Fibroblast of pulmonary artery (primary cell): Measurements from ENCODE around the gene VDAC2.

Experiments
- DNase-seq: peaks from one replicate; pipeline ENCODE4 v3.0.0-alpha.2; 2010; ENCODE audit warnings: low read depth
- H3K4me3 ChIP-seq: replicated peaks from 2 replicates; pipeline ENCODE4 v1.5.1; 2011; ENCODE audit warnings: low read depth, mild to moderate bottlenecking, control low read depth, low read length, moderate library complexity
- CTCF ChIP-seq: IDR thresholded peaks from 2 replicates; pipeline ENCODE4 v1.5.1; 2011; ENCODE audit warnings: mild to moderate bottlenecking, control low read depth, low read length, inconsistent platforms; ENCODE audit errors: missing control alignments

VDAC2 gene

GRCh38 chr10:75254739-75255138 lies 44.1 kb downstream of the VDAC2 start:
- H3K4me3 ChIP-seq = no peak overlapping the region
- no peak for DNase-seq
- TF ChIP-seq CTCF = no peak

DNA sequence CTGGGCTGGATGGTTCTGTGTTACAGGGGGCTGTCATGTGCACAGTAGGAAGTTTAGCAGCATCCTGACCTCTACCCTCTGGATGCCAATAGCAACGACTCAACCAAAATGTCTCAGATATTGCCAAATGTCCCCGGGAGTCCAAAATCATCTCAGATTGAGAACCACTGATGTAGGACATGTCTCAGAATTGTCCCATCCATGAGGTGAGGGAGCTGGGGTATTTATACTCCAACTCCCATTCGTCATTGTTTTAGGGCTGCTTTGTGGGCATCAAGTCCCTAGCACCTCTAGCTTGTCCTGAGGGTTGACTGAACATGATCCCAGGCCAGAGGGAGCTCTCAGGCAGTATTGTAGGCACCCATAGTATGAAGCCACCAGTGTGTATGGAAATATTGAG lies 50.4 kb downstream of the VDAC2 start:
- no peak for DNase-seq
- H3K4me3 ChIP-seq = no peak overlapping the region
- TF ChIP-seq CTCF = no peak

DNA sequence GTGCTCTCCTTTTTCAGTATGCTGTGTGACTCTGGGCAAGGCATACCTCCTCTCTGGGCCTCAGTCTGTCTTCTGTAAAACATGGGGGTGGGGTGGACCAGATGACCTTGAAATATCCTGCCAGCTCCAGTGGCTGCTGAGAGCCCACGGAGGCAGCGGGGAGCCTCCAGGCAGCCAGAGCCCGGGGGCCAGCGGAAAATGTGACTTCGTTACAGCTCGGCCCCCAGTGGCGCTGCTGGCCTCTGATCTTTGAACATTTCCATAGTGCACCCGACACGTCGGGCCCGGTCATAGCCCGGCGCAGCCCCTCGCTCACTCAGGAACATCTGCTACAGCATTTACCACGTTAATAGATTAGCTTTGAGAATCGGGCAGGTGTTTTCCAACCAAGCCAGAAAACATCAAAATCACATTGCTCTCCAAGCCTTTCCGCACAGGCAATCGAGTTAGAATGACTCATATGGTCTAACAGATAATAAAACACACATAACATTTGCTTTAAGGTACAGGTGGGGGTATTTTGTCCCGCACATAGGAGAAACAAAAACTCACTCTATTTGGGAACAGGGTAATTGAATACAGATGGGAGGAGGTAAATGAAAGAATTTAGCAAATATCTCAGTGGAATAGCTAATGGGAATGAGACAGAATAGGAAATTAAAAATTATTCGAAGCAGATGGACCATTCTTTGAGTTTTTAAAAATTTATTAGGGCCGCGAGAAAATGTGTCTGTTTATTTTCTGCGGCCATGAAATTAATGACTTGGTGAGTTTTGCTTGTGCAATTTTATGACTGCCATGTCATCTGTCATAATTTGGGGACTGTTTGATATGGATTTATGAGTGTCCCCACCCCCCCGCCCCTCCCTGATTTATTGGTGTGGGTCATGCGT lies 51.5 kb downstream of the VDAC2 start:
- no peak for TF ChIP-seq CTCF
- H3K4me3 ChIP-seq = no peak overlapping the region
- DNase-seq = no peak

DNA sequence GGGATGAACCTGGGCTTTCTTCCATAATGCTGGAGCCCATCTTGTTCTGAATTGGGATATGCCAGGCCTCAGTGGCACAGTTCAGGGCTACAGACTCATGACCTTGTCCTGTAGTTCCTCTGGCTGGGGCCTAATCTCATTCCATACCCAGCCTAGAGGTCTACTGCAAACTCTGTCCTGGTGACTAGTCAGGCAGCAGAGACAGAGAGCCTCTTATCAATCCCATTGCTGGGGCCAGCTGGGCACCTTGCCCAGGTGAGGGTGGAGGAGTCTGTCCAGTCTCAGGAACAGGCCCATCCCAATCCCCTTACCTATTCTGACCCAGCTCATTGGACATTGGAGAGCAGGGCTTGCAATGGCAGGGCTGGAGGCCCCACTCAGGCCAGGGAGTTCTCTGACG lies 53.2 kb downstream of the VDAC2 start:
- TF ChIP-seq CTCF = no peak
- DNase-seq = no peak
- no peak overlapping the region for H3K4me3 ChIP-seq

DNA sequence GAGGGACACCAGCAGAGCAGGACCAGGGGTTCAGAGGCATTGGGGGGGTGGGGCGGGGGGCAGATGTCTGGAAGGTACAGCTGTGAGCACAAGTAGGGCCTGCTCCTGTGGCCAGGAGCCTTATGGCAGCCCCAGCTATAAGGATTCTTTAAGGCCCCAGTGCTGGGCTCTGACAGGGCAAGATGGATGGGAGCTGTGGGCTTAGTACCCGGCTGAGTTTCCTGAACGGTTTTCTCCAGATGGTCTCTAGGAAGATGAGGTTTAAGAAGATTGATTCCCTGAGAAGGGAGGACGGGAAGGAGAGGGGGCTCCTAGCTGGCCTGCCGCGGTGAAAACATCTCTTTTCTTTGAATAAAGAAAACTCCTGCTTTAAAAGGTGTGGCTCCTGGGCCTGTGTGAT lies 55.3 kb downstream of the VDAC2 start:
- H3K4me3 ChIP-seq = no peak overlapping the region
- TF ChIP-seq CTCF = no peak
- DNase-seq = no peak

DNA sequence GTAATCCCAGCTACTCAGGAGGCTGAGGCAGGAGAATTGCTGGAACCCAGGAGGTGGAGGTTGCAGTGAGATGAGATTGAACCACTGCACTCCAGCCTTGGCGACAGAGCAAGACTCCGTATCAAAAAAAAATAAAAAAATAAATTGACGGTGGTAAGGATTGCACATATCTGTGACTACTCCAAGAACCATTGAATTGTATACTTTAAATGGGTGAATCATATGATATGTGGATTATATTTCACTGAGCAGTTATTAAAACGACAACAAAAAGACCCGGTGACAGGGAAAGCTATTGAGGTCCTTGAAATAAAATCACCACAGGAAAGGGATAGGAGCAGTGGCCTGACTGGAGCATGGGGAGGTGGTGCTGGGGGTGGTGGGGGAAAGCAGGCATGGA lies 56.3 kb downstream of the VDAC2 start:
- no peak for DNase-seq
- TF ChIP-seq CTCF = no peak
- no peak overlapping the region for H3K4me3 ChIP-seq

DNA sequence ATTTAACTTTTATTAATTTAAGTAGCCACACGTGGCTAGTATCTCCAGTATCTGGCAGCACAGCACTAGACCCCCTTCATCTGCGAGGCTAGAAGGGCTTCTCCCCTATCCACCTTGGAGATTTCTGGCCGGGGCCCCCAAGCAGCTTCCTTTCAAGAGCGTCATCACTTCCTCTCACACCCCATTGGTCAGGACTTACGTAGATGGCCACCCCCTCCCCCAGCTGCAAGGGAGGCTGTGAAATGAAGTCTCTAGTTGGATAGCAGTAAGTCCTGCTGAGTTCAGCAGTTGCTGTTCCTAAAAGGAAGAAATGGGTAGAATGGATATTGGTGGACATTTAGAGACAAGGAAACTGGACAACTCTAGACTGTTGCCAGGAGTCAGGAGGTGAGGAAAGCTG lies 59.0 kb downstream of the VDAC2 start:
- DNase-seq = no peak
- TF ChIP-seq CTCF = no peak
- no peak overlapping the region for H3K4me3 ChIP-seq
